ENCODE data around the gene MTAP.

Gene MTAP

DNA sequence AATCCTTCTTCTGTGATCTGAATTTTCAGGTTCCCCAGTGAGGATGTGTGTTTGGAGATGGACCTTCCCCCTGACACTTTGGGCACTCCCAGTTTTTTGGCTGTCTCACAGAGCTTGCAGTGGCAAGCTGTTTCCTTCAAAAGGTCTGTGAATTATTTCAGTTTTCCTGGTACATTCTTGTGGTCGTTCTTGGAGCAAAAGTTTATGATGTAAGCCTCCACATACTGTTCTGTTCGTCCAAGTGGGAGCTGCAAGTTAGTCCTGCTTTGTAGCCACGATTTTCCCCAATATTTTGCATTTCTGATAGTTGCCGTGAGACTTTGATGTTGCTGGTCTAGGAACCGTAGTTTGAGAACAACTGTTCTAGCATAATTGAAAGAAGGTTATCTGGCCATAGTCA, 88.3 kb downstream of the MTAP start:
- no peaks in the 10 kb centered on the region for H3K4me1 Mint-ChIP-seq
- peaks cover 92% of the 10 kb centered on the region for H3K36me3 Mint-ChIP-seq (ENCODE audit: low read depth)
- TF ChIP-seq, protein P1, sequence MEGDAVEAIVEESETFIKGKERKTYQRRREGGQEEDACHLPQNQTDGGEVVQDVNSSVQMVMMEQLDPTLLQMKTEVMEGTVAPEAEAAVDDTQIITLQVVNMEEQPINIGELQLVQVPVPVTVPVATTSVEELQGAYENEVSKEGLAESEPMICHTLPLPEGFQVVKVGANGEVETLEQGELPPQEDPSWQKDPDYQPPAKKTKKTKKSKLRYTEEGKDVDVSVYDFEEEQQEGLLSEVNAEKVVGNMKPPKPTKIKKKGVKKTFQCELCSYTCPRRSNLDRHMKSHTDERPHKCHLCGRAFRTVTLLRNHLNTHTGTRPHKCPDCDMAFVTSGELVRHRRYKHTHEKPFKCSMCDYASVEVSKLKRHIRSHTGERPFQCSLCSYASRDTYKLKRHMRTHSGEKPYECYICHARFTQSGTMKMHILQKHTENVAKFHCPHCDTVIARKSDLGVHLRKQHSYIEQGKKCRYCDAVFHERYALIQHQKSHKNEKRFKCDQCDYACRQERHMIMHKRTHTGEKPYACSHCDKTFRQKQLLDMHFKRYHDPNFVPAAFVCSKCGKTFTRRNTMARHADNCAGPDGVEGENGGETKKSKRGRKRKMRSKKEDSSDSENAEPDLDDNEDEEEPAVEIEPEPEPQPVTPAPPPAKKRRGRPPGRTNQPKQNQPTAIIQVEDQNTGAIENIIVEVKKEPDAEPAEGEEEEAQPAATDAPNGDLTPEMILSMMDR (IDR thresholded peaks at IDR 0.05; ENCODE audit: unreplicated experiment in 3 of 3) = no peak
- H3K27me3 Mint-ChIP-seq (ENCODE audit: low read depth) = no peaks in the 10 kb centered on the region
- peaks cover 84% of the 10 kb centered on the region for H3K9me3 Mint-ChIP-seq
- no peak overlapping the region for H3K4me3 Mint-ChIP-seq
- H3K27ac Mint-ChIP-seq = no peak overlapping the region

DNA sequence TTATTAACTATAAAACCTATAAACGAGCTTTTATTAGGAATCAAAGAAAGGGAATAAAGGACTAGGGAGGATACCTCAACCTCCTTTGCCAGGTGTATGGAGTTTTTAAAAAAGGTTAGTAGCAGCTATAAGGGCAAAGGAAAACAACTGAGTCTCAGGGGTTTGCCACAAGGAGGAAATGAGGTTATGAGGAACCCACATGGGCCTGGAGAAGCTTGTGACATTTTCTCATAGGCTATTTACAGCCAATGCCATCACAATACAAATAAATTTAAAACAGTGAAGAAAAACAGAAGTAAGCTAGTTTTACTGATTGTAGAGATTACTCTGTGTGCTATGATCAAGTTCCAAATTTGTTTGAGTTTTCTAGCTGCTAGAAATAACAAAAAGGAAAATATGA, 99.1 kb downstream of the MTAP start:
- H3K27me3 Mint-ChIP-seq (ENCODE audit: low read depth) = no peaks in the 10 kb centered on the region

GRCh38 chr9:21902136-21902535, 99.7 kb downstream of the MTAP start:
- no peaks in the 10 kb centered on the region for H3K4me1 Mint-ChIP-seq
- H3K27ac Mint-ChIP-seq = no peak overlapping the region
- H3K27me3 Mint-ChIP-seq (ENCODE audit: low read depth) = no peaks in the 10 kb centered on the region
- H3K4me3 Mint-ChIP-seq = no peak overlapping the region
- H3K9me3 Mint-ChIP-seq = peaks cover 64% of the 10 kb centered on the region
- TF ChIP-seq, protein P1 (IDR thresholded peaks at IDR 0.05; ENCODE audit: unreplicated experiment in 3 of 3) = no peak
- peaks cover 50% of the 10 kb centered on the region for H3K36me3 Mint-ChIP-seq (ENCODE audit: low read depth)

More for the DNA sequence above, 99.1 kb downstream of the MTAP start:
- peaks cover 46% of the 10 kb centered on the region for H3K36me3 Mint-ChIP-seq (ENCODE audit: low read depth)
- TF ChIP-seq, protein P1 (IDR thresholded peaks at IDR 0.05; ENCODE audit: unreplicated experiment in 3 of 3) = no peak
- no peak overlapping the region for H3K4me3 Mint-ChIP-seq
- no peaks in the 10 kb centered on the region for H3K4me1 Mint-ChIP-seq
- peaks cover 65% of the 10 kb centered on the region for H3K9me3 Mint-ChIP-seq
- H3K27ac Mint-ChIP-seq = no peak overlapping the region

DNA sequence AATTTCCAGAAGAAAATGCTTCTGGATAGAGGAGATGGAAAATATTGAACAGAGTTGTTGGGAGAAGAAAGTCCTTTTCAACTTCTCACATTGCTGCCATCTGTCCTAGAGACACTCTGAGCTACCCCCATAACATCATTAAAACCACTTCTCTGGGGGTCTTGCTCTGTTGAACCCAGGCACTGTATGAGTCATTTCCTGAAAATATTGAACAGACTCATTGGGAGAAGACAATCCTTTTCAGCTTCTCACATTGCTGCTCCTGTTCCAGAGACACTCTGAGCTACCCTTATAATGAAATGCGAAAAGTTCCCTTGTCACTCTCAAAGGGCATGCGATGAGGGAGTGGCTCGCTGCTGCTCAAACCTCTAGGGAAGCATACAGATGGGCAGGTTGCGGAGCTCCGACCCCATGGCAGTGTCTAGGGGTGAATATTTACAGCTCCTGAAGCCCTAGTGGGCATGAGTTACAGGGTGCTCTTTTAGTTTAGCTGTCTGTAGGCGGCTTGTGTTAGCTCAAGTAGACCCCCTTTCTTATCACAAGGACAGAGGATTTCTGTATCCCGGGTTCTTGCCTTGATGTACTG, 101.0 kb downstream of the MTAP start:
- H3K36me3 Mint-ChIP-seq (ENCODE audit: low read depth) = peaks cover 53% of the 10 kb centered on the region
- no peak overlapping the region for H3K4me3 Mint-ChIP-seq
- no peaks in the 10 kb centered on the region for H3K27me3 Mint-ChIP-seq (ENCODE audit: low read depth)
- H3K27ac Mint-ChIP-seq = no peak overlapping the region
- TF ChIP-seq, protein P1 (IDR thresholded peaks at IDR 0.05; ENCODE audit: unreplicated experiment in 3 of 3) = no peak
- peaks cover 61% of the 10 kb centered on the region for H3K9me3 Mint-ChIP-seq
- no peaks in the 10 kb centered on the region for H3K4me1 Mint-ChIP-seq

DNA sequence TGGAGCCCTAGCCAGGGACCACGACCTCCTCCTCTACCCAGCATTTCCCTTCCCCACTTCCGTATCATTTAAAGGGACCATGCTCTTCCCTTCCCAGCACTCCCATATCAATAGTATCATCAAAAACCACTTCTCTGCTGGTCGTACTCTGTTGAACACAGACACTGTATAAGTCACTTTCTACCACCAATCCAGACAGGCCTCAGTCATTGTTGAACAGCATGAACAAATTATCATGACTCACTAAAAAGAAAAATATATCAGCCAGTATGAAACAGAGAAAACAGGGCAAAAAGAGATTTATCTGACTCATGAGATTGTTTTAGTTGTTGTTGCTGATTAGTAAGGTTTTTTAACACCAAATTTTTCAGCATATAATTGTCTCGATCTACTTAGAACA, 101.9 kb downstream of the MTAP start:
- Mint-ChIP-seq H3K36me3 (ENCODE audit: low read depth) (peaks cover 62% of the 10 kb centered on the region), H3K4me3 (no peak overlapping the region), H3K27me3 (ENCODE audit: low read depth) (no peaks in the 10 kb centered on the region), H3K4me1 (no peaks in the 10 kb centered on the region), H3K27ac (no peak overlapping the region), H3K9me3 (peaks cover 62% of the 10 kb centered on the region)
- TF ChIP-seq, protein P1 (IDR thresholded peaks at IDR 0.05; ENCODE audit: unreplicated experiment in 3 of 3) = no peak

DNA sequence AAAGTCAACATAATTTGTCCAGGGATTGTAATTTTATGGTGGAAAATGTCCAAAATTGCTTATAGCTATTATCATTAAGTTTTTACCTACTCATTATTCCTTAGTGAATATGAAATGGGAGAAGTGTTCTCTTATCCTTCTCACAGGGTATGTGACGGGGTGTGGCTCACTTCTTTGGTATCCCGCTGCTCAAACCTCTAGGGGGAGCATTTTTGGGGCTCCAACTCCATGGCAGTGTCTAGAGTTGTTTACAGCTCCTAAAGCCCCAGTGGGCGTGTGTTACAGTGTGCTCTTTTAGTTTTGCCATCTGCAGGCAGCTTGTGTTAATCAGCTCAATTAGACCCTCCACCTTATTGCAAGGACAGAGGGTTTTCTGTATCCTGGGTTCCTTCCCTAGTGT, 102.3 kb downstream of the MTAP start:
- Mint-ChIP-seq H3K36me3 (ENCODE audit: low read depth) (peaks cover 62% of the 10 kb centered on the region), H3K27me3 (ENCODE audit: low read depth) (no peaks in the 10 kb centered on the region), H3K4me3 (no peak overlapping the region), H3K9me3 (peaks cover 62% of the 10 kb centered on the region), H3K27ac (no peak overlapping the region), H3K4me1 (no peaks in the 10 kb centered on the region)
- TF ChIP-seq, protein P1 (IDR thresholded peaks at IDR 0.05; ENCODE audit: unreplicated experiment in 3 of 3) = no peak
